HG03575 (cell line): ENCODE measurements around the gene ZNF565.
"Not testable (repeated sequence)": the region's sequence is repeated elsewhere in the genome, so short reads cannot be mapped to it uniquely, and the experiment has no call there.

Source experiments
- ATAC-seq: cut with Tn5 transposase; IDR thresholded peaks from one replicate; pipeline ENCODE4 v1.9.1; 2021; ENCODE audit not compliant: unreplicated experiment, insufficient number of reproducible peaks, low FRiP score; ENCODE audit errors: extremely low read depth

Gene ZNF565

GRCh38 chr19:36215276-36216123 lies 1.0 kb upstream of the ZNF565 start:
- ATAC-seq, result no peak

DNA sequence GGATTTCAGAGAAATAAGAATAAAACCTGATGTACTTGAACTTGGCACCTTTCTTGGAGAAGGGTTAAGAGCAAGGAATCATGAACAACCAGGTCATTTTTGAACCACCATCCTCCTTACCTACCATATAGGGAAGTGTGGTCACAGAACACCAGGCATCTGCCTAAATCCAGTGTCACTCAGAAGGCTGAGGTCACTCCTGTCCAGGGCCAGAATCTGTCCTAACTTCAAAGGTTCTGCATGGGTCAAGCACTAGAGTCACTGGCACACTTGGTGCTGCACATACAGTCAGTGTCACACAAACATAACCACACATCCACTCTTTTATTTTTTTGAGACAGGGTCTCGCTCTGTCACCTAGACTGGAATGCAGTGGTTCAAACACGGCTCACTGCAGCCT lies 1.6 kb downstream of the ZNF565 start:
- no peak for ATAC-seq

- ATAC-seq, result no peak
Observed at GRCh38 chr19:36210497-36210896, 4.0 kb downstream of the ZNF565 start.

GRCh38 chr19:36209372-36209771 lies 5.1 kb downstream of the ZNF565 start:
- ATAC-seq, result no peak

DNA sequence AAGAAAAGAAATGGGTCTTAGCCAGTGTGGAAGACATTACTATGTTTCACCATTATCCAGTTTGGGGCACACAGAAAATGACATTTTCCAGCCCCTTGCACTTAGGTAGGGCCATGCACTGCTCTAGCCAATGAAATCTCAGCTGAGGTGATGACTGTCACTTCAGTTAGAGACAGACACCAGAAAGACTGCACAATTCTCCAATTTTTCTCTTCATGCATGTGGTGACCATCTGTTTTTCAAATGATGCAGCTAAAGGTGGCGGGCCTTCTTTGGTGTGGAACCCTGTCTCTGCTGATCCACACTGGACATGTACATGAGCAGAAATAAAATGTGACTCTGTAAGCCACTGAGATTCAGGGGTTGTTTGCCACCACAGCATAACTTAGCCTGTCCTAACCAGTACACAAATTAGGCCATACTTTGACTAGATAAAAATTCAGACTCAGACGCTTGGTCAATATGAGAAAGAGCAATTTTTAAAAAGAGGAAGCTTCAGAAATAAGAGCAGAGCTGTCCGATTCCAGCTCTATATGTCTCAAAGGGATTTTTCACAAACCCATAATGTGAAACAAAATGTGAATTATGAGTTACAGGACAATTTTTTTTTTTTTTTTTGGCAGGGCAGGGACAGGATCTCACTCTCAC lies 6.7 kb downstream of the ZNF565 start:
- no peak for ATAC-seq

DNA sequence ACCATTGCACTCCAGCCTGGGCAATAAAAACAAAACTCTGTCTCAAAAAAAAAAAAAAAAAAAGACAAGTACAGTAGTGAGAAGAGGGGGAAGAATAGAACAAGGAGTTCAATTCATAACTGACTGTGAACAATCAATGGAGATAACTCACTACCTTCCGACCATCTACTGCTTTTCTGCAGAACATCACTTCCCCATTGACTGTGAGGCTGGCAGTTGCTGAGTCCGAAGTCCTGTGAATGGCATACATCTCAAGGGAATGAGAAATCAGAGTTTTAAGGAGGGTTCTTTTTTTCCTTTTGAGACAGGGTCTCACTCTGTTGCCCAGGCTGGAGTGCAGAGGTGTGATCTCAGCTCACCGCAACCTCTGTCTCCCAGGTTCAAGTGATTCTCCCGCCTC lies 11.2 kb downstream of the ZNF565 start:
- ATAC-seq, result no peak

DNA sequence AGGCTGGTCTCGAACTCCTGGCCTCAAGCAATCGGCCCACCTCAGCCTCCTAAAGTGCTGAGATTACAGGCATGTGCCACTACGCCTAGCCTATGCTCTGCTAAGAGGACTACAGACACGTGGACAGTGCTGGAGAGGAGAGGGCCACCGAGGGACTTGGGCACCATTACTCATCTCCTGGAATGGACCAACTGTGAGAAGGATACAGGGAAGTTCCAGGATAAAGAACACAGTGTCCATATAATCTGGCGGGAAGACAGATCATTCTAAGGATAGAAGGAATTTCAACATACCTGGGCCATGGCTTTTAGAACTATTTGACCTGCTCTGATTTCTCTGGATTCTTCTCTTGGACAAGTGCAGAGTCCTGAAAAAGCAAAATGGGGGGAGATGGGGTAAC lies 12.8 kb downstream of the ZNF565 start:
- no peak for ATAC-seq

DNA sequence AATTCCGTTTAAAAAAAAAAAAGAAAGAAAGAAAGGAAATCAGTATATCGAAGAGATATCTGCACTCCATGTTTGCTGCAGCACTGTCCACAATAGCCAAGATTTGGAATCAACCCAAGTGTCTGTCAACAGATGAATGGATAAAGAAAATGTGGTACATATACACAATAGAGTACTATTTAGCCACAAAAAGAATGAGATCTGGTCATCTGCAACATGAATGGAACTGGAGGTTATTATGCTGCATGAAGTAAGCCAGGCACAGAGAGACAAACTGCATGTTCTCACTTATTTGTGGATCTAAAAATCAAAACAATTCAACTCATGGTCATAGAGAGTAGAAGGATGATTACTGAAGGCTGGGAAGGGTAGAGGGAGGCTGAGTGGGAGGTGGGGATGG lies 16.3 kb downstream of the ZNF565 start:
- ATAC-seq, result no peak

DNA sequence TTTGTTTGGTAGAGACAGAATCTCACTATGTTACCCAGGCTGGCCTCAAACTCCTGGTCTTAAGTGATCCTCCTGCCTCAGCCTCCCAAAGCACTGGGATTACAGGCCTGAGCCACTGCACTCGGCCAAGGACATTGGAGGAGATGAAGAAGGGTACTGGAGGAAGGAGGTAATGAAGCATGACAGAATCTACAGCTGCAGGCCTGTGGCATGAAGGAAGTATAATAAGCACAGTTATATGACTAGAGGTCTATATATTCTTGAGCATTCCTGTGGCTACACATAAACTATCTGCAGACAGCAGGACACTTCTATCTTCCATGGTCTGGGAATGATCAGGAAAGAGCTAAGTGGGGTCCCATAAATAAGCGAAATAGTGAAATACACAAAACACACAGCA lies 18.2 kb downstream of the ZNF565 start:
- no peak for ATAC-seq

GRCh38 chr19:36186722-36187121 lies 27.7 kb downstream of the ZNF565 start:
- not testable (repeated sequence) for ATAC-seq

GRCh38 chr19:36183245-36183628 lies 31.2 kb downstream of the ZNF565 start:
- no peak for ATAC-seq

DNA sequence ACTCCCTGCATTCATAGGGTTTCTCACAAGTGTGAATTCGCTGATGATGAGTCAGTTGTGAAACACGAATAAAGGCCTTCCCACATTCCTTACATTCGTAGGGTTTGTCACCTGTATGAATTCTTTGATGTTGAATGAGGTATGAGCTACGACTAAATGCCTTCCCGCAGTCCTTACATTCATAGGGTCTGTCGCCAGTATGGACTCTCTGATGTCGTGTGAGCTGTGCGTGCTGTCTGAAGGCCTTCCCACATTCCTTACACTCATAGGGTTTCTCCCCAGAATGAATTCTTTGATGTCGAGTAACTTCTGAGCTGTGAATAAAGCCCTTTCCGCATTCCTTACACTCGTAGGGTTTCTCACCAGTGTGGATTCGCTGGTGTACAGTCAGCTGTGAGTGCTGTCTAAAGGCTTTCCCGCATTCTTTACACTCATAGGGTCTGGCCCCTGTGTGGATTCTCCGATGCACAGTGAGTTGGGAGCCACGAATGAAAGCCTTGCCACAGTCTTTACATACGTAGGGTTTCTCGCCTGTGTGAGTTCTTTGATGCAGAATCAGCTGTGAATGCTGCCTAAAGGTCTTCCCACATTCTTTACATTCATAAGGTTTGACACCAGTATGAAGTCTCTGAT lies 31.7 kb downstream of the ZNF565 start:
- ATAC-seq, result no peak

GRCh38 chr19:36179077-36179476 lies 35.4 kb downstream of the ZNF565 start:
- not testable (repeated sequence) for ATAC-seq

DNA sequence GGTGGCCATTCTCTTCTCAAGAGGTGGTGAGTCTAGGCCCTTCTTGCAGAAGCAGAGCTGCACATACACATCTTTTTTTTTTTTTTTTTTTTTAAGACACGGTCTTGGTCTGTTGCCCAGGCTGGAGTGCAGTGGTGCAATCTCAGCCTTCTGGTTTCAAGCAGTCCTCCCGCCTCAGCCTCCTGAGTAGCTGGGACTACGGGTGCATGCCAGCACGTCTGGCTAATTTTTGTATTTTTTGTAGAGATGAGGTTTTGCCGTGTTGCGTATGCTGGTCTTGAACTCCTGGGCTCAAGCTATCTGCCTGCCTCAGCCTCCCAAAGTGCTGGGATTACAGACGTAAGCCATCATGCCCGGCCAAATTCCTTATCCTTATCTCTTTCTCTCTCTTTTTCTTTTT lies 40.6 kb downstream of the ZNF565 start:
- not testable (repeated sequence) for ATAC-seq

DNA sequence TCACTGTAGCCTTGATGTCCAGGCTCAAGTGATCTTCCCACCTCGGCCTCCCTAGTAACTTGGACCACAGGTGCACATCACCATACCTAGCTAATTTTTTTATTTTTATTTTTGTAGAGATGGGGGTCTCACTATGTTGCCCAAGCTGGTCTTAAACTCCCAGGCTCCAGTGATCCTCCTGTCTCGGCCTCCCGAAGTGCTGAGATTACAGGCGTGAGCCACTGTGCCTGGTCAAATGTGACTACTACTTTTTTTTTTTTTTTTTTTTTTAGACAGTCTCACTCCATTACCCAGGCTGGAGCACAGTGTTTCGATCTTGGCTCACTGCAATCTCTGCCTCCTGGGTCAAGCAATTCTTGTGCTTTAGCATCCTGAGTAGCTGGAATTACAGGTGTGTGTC lies 41.6 kb downstream of the ZNF565 start:
- no peak for ATAC-seq

DNA sequence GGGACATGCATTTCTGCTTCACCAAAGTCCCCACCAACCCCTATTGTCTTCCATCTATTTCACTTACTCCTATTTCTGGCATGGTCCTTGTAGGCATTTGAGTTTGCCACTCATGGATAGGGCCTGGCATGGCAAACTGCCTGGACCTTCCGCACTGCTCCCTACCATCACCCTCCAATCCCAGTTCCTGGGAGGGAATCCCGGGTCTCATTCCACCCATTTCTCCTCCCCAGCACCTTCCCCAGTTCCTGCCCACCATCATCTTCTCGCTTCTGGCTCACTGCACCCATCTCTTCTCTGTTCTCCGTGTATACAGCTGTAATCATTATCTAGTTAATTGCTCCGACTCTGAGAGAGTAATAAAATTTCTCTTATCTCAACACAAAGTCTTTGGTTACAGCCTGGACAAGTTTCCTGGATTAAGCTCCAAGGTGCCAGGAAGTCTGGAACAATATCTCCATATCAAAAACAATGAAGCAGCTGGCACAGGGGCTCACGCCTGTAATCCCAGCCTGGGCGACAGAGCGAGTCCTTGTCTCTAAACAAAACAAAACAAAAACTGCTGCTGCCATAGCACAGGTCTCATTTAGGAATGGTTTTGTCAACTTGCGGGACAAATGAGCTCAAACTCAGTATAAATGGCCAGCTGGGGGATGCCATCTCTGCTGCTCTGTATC lies 45.2 kb downstream of the ZNF565 start:
- no peak for ATAC-seq

GRCh38 chr19:36163813-36164212 lies 50.7 kb downstream of the ZNF565 start:
- no peak for ATAC-seq

GRCh38 chr19:36160821-36161596 lies 53.5 kb downstream of the ZNF565 start:
- ATAC-seq, result no peak

DNA sequence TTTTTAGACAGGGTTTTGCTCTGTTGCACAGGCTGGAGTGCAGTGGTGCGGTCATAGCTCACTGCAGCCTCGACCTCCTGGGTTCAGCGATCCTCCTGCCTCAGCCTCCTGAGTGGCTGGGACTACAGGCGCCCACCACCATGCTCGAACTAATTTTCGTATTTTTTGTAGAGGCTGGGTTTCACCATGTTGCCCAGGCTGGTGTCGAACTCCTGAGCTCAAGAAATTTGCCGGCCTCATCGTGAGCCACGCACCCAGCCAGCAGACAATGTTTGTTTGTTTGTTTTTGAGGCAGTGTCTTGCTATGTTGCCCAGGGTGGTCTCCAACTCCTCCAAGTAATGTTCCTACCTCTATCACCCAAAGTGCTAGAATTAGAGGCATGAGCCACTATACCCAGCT lies 61.3 kb downstream of the ZNF565 start:
- no peak for ATAC-seq
